ENCODE data around the gene PSD2. TPM values are rescaled to one million over a fixed set of nuclear protein-coding genes. Genes with fewer than 3 reads are reported as not detected.

PSD2 gene
- polyA plus RNA-seq, 3 donors, result not detected

DNA sequence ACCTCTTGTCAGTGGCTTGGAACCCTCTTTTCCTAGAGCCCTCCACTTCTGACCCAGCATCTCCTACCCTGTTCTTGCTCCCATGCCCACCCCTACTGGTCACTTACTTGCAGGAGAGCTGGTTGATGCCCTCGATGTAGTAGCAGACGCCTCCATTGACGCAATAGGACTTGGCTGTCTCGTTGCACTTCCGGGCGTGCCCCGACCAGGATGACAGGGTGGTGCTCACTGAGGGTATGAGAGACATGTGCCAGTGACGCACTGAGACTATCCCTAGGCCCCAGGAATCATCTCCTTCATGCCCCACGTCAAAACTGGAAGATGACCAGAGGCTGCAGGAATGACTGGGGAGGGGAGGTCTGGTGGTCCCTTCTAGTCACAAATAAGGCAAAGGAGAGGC, 76.0 kb downstream of the PSD2 start:
- H4K20me1 ChIP-seq (ENCODE audit: insufficient read depth, low read length), result no peaks in the 10 kb centered on the region
- TF ChIP-seq, protein P1, sequence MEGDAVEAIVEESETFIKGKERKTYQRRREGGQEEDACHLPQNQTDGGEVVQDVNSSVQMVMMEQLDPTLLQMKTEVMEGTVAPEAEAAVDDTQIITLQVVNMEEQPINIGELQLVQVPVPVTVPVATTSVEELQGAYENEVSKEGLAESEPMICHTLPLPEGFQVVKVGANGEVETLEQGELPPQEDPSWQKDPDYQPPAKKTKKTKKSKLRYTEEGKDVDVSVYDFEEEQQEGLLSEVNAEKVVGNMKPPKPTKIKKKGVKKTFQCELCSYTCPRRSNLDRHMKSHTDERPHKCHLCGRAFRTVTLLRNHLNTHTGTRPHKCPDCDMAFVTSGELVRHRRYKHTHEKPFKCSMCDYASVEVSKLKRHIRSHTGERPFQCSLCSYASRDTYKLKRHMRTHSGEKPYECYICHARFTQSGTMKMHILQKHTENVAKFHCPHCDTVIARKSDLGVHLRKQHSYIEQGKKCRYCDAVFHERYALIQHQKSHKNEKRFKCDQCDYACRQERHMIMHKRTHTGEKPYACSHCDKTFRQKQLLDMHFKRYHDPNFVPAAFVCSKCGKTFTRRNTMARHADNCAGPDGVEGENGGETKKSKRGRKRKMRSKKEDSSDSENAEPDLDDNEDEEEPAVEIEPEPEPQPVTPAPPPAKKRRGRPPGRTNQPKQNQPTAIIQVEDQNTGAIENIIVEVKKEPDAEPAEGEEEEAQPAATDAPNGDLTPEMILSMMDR (IDR thresholded peaks at IDR 0.05), result no peak
- intact Hi-C loops (cut with micrococcal nuclease), result no loop called here

DNA sequence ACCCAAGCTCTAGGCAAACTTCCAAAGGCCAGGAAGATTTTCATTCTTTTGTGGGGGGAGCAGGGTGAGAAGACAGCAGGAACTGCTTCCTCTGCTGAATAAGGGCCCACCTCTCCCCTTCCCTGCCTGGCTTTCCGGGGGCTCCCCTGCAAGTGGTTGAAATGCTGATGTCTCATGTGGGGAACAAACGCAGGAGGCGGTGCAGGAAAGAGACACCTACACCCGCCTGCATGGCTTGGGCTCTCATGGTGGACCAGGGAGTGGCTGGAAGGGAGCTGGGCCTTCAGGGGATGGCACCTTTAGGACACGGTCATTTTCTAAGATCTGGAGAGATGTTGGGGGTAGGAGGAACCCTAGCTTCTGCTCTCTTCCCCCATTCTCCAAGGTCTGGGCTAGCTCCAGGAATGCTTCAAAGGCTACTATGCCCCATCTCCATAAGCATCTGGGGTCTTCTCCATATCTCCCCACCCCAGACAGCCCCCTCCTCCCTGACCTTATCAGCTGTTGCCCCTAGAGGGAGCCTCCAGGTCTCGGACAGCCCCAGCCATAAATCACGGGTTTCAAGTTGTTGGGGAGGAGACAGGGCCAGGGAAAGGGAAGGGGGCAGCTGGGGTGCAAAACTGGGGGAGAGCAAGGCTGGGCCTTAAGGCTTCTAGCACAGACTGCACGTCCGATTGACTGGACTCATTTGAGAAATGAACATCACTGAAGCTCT, 76.6 kb downstream of the PSD2 start:
- H3K36me3 ChIP-seq (replicated peaks in 1 of 2; ENCODE audit: control insufficient read depth in 1 of 2, insufficient read depth in 2 of 2, low read length in 2 of 2), result no peaks in the 10 kb centered on the region
- no peaks in the 10 kb centered on the region for H4K20me1 ChIP-seq (ENCODE audit: insufficient read depth, low read length)
- DNase-seq, result no peak
- H3K9me3 Mint-ChIP-seq, result peaks cover 0 to 6% (median 3%) of the 10 kb centered on the region in 7 donors
- H3K4me1 Mint-ChIP-seq, result peaks cover 2% of the 10 kb centered on the region
- H3K4me3 ChIP-seq (replicated peaks in 1 of 3; ENCODE audit: low read depth in 2 of 3, low read length in 3 of 3), result no peak overlapping the region
- H3K4me1 ChIP-seq (ENCODE audit: control insufficient read depth in 1 of 2, insufficient read depth in 2 of 2, low read length in 2 of 2), result no peaks in the 10 kb centered on the region
- no peak overlapping the region for H3K27ac ChIP-seq (ENCODE audit: low read depth in 1 of 2, low read length in 2 of 2)
- H3K79me2 ChIP-seq (ENCODE audit: insufficient read depth, low read length), result no peaks in the 10 kb centered on the region
- TF ChIP-seq, protein P1 (IDR thresholded peaks at IDR 0.05), result no peak
- H3K4me2 ChIP-seq (replicated peaks; ENCODE audit: extremely low read depth, low read length, poor library complexity, severe bottlenecking), result no peak overlapping the region
- intact Hi-C loops (cut with micrococcal nuclease), result no loop called here
- 77% methylated on average over 3 of the region's 9 CpGs for WGBS (ENCODE audit: insufficient coverage)
- H3K9ac ChIP-seq (ENCODE audit: insufficient read depth, low read length, poor library complexity, severe bottlenecking), result no peak overlapping the region
- H3K27ac Mint-ChIP-seq, result no peak overlapping the region
- no peak overlapping the region for H2AFZ ChIP-seq (ENCODE audit: insufficient read depth, low read depth, low read length, poor library complexity, severe bottlenecking)
- H3K27me3 Mint-ChIP-seq (ENCODE audit: low read depth in 3 of 3), result peaks cover 7 to 9% (median 9%) of the 10 kb centered on the region in 3 donors
- H3K27me3 ChIP-seq (ENCODE audit: control insufficient read depth in 2 of 2, insufficient read depth in 2 of 2, low read length in 2 of 2), result no peaks in the 10 kb centered on the region
- no peak overlapping the region for H3K4me3 Mint-ChIP-seq
- H3K36me3 Mint-ChIP-seq, result no peaks in the 10 kb centered on the region
- H3K9me3 ChIP-seq (replicated peaks in 1 of 2; ENCODE audit: control insufficient read depth in 1 of 2, insufficient read depth in 1 of 2, low read length in 2 of 2), result no peaks in the 10 kb centered on the region

More for the DNA sequence above, 76.0 kb downstream of the PSD2 start:
- Histone ChIP-seq H3K27ac (ENCODE audit: low read depth in 1 of 2, low read length in 2 of 2) (no peak overlapping the region), H3K4me1 (ENCODE audit: control insufficient read depth in 1 of 2, insufficient read depth in 2 of 2, low read length in 2 of 2) (no peaks in the 10 kb centered on the region), H3K4me2 (replicated peaks; ENCODE audit: extremely low read depth, low read length, poor library complexity, severe bottlenecking) (no peak overlapping the region), H3K4me3 (replicated peaks in 1 of 3; ENCODE audit: low read depth in 2 of 3, low read length in 3 of 3) (no peak overlapping the region), H3K27me3 (ENCODE audit: control insufficient read depth in 2 of 2, insufficient read depth in 2 of 2, low read length in 2 of 2) (no peaks in the 10 kb centered on the region), H2AFZ (ENCODE audit: insufficient read depth, low read depth, low read length, poor library complexity, severe bottlenecking) (no peak overlapping the region), H3K9ac (ENCODE audit: insufficient read depth, low read length, poor library complexity, severe bottlenecking) (no peak overlapping the region), H3K9me3 (replicated peaks in 1 of 2; ENCODE audit: control insufficient read depth in 1 of 2, insufficient read depth in 1 of 2, low read length in 2 of 2) (no peaks in the 10 kb centered on the region), H3K36me3 (replicated peaks in 1 of 2; ENCODE audit: control insufficient read depth in 1 of 2, insufficient read depth in 2 of 2, low read length in 2 of 2) (no peaks in the 10 kb centered on the region), H3K79me2 (ENCODE audit: insufficient read depth, low read length) (no peaks in the 10 kb centered on the region)
- peaks cover 2% of the 10 kb centered on the region for H3K4me1 Mint-ChIP-seq
- DNase-seq, result no peak
- H3K27me3 Mint-ChIP-seq (ENCODE audit: low read depth in 3 of 3), result peaks cover 8 to 14% (median 10%) of the 10 kb centered on the region in 3 donors
- WGBS (ENCODE audit: insufficient coverage), result 84% methylated on average over 7 of the region's 9 CpGs
- peaks cover 0 to 6% (median 3%) of the 10 kb centered on the region in 7 donors for H3K9me3 Mint-ChIP-seq
- H3K36me3 Mint-ChIP-seq, result no peaks in the 10 kb centered on the region
- H3K27ac Mint-ChIP-seq, result no peak overlapping the region
- H3K4me3 Mint-ChIP-seq, result no peak overlapping the region
